GM18526 (cell line): ENCODE measurements around the gene SLFN11.

ENCODE experiments used
- POLR2A ChIP-seq: IDR thresholded peaks from 3 replicates; pipeline ENCODE4 v1.6.1; 2011; ENCODE audit not compliant: insufficient read length; ENCODE audit errors: extremely low read depth

SLFN11 gene

GRCh38 chr17:35314415-35315216, 58.8 kb downstream of the SLFN11 start:
- TF ChIP-seq POLR2A, result no peak

- TF ChIP-seq POLR2A, result no peak
These were observed 59.5 kb downstream of the SLFN11 start for GRCh38 chr17:35313875-35314409.

- TF ChIP-seq POLR2A, result no peak
These were observed 60.4 kb downstream of the SLFN11 start for GRCh38 chr17:35312790-35313711.

GRCh38 chr17:35312346-35312745, 61.1 kb downstream of the SLFN11 start:
- TF ChIP-seq POLR2A, result no peak
